Lung microvascular endothelial cell (primary cell): ENCODE data around the gene CASTOR1. TPM values are rescaled to one million over a fixed set of nuclear protein-coding genes. Genes with fewer than 3 reads are reported as not detected.

ENCODE experiments used
- DNase-seq, 2 donors: peaks; one replicate each; pipeline versions ENCODE4 v3.0.0 to v3.0.0-alpha.2; 2010; ENCODE audit warnings: low read depth in 2 of 2
- total RNA-seq: library from RNA; depleted of rRNA; stranded (reverse); fragments of >200 nt; gene quantifications from 2 replicates; pipeline ENCODE4 v1.2.1, GENCODE V29; 2014

The CASTOR1 gene
- total RNA-seq, 1 donor from 2014 or later: 6.5 TPM

GRCh38 chr22:30286331-30286730 is 3.0 kb downstream of the CASTOR1 start:
- DNase-seq: no peak

- no peak for DNase-seq
Measured at GRCh38 chr22:30285846-30286200, 3.5 kb downstream of the CASTOR1 start.

DNA sequence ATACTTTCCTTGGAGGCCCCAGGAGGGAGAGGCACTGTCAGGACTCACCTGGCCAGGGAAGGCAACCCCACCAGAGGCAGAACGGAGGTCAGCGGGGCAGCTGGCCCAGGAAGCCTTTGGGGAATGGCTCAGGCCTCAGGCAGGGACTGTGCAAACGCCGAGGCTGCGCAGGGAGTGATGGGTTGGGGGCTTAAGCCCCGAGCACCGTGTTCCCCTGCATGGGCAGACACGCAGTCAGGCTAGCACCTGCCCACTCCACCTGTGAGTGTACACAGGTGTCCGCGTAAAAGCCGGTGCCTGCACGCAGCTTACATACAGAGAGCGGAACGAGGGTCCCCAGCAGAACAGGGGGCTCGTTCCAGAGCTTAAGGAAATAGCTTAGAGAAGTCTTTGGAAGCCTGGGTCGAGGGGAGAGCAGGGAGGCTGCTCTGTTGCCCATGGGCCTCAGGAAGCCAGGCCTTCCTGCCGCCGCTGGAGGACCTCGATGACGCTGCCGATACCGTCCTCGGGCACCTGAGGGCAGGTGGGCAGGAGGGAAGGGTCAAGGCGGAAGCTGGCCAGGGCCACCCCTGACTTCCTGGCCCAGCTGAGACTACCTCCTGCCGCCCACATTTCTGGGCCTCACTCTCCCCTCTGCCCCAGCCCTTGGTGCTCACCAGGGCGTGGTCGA is 4.0 kb downstream of the CASTOR1 start:
- DNase-seq: no peak

DNA sequence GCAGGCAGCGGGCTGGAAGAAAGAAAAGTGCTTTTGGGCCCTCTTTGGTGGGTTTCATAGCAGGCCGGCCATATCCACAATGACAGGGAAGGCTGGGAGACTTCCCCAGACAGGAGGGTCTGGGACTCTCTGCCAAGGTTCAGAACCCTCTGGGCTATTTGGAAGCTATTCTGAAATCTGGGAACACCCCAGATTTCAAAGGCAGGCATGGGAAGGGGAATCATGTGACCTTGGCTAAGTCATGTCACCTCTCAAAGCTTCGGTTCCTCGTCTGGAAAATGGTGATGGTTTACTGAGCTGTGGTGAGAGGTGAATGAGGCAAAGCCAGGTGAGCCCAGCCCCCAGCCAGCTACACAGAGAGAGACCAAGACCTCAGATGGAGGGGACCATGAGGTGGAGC is 4.6 kb downstream of the CASTOR1 start:
- DNase-seq: no peak

GRCh38 chr22:30284172-30284571 is 5.1 kb downstream of the CASTOR1 start:
- no peak for DNase-seq

DNA sequence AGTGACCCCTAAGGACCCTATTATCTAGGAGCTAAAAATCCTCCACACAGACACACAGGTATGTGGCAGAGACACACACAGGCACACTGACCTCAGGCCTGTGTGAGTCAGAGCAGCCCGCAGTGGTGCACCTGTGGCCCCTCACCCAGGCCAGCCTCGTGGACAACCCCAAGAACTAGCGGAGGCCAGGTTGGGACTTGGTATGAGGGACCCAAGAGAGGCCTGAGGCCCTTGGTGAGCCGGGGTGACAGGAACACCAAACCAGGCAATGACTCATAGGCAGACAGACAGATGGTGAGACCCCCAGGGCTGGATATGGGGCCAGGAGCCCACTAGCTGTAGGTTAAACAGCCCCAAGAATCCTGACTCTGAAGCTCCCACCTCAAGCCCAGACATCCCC is 6.0 kb downstream of the CASTOR1 start:
- DNase-seq: no peak

GRCh38 chr22:30282616-30283046 is 6.7 kb downstream of the CASTOR1 start:
- DNase-seq: no peak

- no peak for DNase-seq
Measured at GRCh38 chr22:30280505-30280904, 8.8 kb downstream of the CASTOR1 start.

- DNase-seq: no peak
Measured at GRCh38 chr22:30279932-30280331, 9.4 kb downstream of the CASTOR1 start.

GRCh38 chr22:30279046-30279788 is 10.1 kb downstream of the CASTOR1 start:
- DNase-seq: no peak

GRCh38 chr22:30277547-30278344 is 11.6 kb downstream of the CASTOR1 start:
- peak in 1 of 2 donors; percentile 83 for DNase-seq

- no peak for DNase-seq
Measured at GRCh38 chr22:30276039-30276438, 13.3 kb downstream of the CASTOR1 start.

DNA sequence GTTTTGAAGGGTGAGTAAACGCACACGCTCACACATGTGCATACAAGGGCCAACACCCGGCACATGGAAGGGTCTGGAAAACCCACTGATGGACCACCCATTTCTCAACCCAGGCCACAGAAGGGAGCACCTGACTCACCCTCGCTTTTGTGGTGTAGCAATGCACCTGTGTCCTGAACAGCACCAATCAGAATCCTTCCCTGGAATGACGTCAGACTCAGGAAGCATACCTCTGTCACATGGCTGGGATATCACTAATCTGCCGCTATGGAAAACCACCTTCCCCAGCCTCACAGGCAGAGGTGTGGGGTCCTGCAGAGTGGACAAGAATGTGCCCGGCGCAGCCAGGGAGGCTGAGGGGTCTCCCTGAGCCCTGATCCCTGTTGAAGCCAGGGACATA is 13.7 kb downstream of the CASTOR1 start:
- DNase-seq: no peak

DNA sequence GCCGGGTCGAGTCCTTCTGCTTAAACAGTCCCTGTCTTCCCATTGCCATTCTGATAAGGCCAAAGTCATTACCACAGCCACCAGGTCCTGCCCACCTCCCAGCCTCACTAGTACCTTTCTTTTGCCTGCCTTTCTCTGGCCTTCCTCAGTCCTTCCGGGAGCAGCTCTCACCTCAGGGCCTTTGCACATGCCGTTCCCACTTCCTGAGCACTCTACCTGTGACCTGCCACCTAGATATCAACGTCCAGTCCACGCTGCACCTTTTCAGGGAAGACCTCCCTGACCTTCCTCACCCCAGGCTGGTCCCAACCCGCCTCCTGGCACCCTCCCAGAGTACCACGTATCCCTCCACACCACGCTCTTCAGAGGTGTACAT is 14.9 kb downstream of the CASTOR1 start:
- no peak for DNase-seq

GRCh38 chr22:30273711-30274436 is 15.4 kb downstream of the CASTOR1 start:
- DNase-seq: no peak

DNA sequence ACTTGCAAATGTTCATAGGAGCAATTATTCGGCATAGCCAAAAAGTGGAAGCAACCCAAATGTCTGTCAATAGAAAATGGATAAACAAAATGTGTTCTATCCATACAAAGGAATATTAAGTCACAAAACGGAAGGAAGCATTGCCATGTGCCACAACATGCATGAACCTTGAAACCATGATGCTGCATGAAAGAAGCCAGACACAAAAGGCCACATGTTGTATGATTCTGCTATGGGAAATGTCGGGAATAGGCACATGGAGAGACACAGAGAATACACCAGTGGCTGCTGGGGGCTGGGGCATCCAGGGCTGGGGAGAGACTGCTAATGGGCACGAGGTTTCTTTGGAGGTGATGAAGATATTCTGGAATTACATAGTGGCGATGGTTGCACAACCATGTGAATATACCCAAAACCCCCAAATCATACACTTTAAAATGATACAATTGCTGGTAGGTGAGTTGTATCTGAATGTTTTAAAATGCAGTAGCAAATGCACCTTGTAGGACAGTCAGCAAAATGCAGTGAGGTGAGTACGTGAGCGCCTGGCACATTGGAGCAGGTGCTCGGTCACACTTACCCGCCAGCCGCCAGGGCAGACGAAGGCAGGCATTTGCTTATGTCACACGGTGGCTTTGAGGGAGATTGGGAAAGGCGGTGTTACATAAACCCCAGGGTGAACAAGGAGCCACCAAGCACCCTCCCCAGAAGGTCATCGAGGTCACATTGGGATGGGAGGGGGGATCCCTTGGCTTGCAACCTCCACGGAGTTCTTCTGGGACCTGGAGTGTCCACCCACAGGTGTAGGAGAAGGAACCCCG is 16.3 kb downstream of the CASTOR1 start:
- peak in 1 of 2 donors; percentile 55 for DNase-seq

GRCh38 chr22:30270832-30271231 is 18.5 kb downstream of the CASTOR1 start:
- peak; percentile 92 to 93 for DNase-seq

DNA sequence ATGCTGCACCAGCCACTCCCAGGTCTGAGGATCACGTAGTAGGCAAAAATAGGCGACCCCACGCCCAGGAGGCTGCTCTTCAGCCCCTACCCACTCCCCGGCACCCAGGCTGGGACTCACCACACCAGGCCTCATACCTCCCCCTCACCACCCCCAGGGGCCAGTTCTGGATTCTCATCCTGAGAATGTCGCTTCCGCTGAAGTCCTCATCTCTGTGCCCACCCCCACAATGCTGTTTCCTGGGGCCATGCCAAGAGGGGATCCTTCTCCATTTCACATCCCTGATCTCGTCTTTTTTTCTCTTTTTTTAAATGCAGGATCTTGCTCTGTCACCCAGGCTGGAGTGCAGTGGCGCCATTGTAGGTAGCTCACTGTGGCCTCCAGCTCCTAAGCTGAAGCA is 21.0 kb downstream of the CASTOR1 start:
- no peak for DNase-seq

DNA sequence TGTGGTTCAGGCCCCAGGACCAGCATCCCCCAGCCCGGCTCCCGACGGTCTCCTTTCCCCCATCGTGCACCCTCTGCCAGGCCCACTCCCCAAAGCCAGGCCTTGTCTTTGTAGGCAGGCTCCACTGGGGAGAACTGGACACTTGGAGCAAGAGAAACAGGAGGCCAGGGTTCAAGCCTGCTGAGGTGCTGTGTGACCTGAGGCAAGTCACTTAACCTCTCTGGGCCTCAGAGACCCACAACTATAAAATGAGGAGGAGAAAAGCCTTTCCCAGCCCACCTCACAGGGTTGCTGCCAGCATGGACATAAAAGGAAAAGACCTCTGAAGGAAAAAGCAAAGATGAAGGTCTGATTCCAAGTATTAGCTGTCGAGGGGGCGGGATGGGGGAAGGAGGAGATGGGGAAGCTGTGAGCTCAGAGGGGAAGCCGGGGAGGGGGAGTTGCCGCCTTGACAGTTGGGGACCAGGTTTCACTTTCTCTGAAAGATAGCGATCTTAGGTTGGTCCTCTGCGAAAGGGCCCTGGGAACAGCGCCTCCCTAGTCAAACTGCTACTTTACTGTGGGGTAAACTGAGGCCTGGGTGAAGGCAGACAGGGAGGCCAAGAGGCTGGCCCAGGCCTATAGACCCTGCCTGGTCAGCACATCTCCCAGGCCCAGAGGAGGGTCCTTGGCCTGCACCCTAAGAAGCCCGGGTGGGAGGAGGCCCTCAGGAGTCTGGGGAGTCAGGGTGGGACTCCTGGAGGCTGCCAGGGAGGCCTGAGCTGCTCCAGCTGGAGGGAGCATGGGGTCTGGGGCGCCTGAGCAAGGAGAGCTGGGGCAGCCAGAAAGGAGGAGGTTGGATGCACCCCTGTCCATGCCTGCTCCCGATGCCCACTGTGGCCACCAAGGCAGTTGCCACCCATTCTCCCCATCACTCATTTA is 21.7 kb downstream of the CASTOR1 start:
- DNase-seq: no peak
